D341Med (cell line): Measurements from ENCODE around the gene KRTAP4-3.
"Not testable (repeated sequence)": the region's sequence is repeated elsewhere in the genome, so short reads cannot be mapped to it uniquely, and the experiment has no call there.

ENCODE experiments used
- DNase-seq: peaks from one replicate; pipeline ENCODE4 v3.0.0; 2012; ENCODE audit warnings: low spot score

KRTAP4-3 gene

DNA sequence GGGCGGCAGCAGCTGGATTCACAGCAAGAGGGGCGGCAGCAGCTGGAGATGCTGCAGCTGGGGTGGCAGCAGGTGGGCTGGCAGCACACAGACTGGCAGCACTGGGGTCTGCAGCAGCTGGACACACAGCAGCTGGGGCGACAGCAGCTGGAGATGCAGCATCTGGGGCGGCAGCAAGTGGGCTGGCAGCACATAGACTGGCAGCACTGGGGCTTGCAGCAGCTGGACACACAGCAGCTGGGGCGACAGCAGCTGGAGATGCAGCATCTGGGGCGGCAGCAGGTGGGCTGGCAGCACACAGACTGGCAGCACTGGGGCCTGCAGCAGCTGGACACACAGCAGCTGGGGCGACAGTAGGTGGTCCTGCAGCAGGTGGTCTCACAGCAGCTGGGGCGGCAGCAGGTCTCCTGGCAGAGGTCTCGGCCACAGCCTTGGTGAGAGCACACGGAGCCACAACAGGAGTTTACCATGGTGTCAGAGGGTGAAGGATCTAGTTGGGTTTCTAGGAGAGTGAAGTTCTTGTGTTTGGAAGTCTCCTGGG is 50.1 kb downstream of the KRTAP4-3 start, which contains the start of gene KRTAP4-11:
Gene KRTAP4-11, minus strand, starts transcription at position 528 of the 541 bp plus-strand sequence. Its CDS starts 58 bp downstream, at position 470.
- not testable (repeated sequence) for DNase-seq
